ENCODE results near the gene TTC4.

The TTC4 gene

GRCh38 chr1:54786778-54787177, 71.1 kb downstream of the TTC4 start:
- Histone ChIP-seq H3K4me3 (ENCODE audit: low read depth, low read length) (no peak overlapping the region), H3K36me3 (no peaks in the 10 kb centered on the region), H3K9me3 (no peaks in the 10 kb centered on the region), H3K27me3 (no peaks in the 10 kb centered on the region), H3K4me1 (no peaks in the 10 kb centered on the region)
- TF ChIP-seq CTCF (IDR thresholded peaks at IDR 0.05; ENCODE audit: low read depth, low read length), result no peak
- no peak for DNase-seq

GRCh38 chr1:54787604-54788003, 71.9 kb downstream of the TTC4 start:
- H3K27me3 ChIP-seq, result no peaks in the 10 kb centered on the region
- no peaks in the 10 kb centered on the region for H3K4me1 ChIP-seq
- DNase-seq, result no peak
- TF ChIP-seq CTCF (IDR thresholded peaks at IDR 0.05; ENCODE audit: low read depth, low read length), result no peak
- H3K9me3 ChIP-seq, result no peaks in the 10 kb centered on the region
- H3K4me3 ChIP-seq (ENCODE audit: low read depth, low read length), result no peak overlapping the region
- no peaks in the 10 kb centered on the region for H3K36me3 ChIP-seq

GRCh38 chr1:54788459-54788858, 72.8 kb downstream of the TTC4 start:
- no peaks in the 10 kb centered on the region for H3K27me3 ChIP-seq
- no peaks in the 10 kb centered on the region for H3K36me3 ChIP-seq
- TF ChIP-seq CTCF (IDR thresholded peaks at IDR 0.05; ENCODE audit: low read depth, low read length), result no peak
- H3K4me1 ChIP-seq, result no peaks in the 10 kb centered on the region
- no peaks in the 10 kb centered on the region for H3K9me3 ChIP-seq
- no peak overlapping the region for H3K4me3 ChIP-seq (ENCODE audit: low read depth, low read length)
- DNase-seq, result no peak

- Histone ChIP-seq H3K27me3 (no peaks in the 10 kb centered on the region), H3K4me1 (no peaks in the 10 kb centered on the region), H3K4me3 (ENCODE audit: low read depth, low read length) (no peak overlapping the region), H3K9me3 (no peaks in the 10 kb centered on the region), H3K36me3 (no peaks in the 10 kb centered on the region)
- DNase-seq, result peak; percentile 46
- peak; percentile 78 for TF ChIP-seq CTCF (IDR thresholded peaks at IDR 0.05; ENCODE audit: low read depth, low read length)
Measured at GRCh38 chr1:54791880-54792522, 76.3 kb downstream of the TTC4 start.

Measured in BE2C (cell line).